Left lung (tissue), 10 donors: Measurements from ENCODE around the gene MAPK8. TPM values are rescaled to one million over a fixed set of nuclear protein-coding genes. Genes with fewer than 3 reads are reported as not detected.

Experiments
- ATAC-seq: fragments of 200-7000 bp; cut with Tn5 transposase; one replicate; pipeline ENCODE4 v1.9.1; 2020; ENCODE audit warnings: moderate library complexity
- DNase-seq, 4 donors: peaks; one replicate each; pipeline ENCODE4 v3.0.0-alpha.2; 2013 to 2020
- H3K27ac ChIP-seq, 2 donors: fragments of 200-600 bp; sonication (generic) in 1 of 2; one replicate each; pipeline versions ENCODE4 v1.5.0 to v1.8.0; 2020 to 2021
- H3K27me3 ChIP-seq, 2 donors: fragments of 200-600 bp; sonication (generic) in 1 of 2; one replicate each; pipeline versions ENCODE4 v1.5.0 to v1.8.0; 2020 to 2021
- H3K36me3 ChIP-seq, 2 donors: fragments of 200-600 bp; sonication (generic) in 1 of 2; one replicate each; pipeline versions ENCODE4 v1.5.0 to v1.8.0; 2020 to 2021
- H3K4me1 ChIP-seq, 2 donors: fragments of 200-600 bp; one replicate each; pipeline ENCODE4 v1.8.0; 2021
- H3K4me3 ChIP-seq, 2 donors: fragments of 200-600 bp; sonication (generic) in 1 of 2; one replicate each; pipeline versions ENCODE4 v1.5.0 to v1.8.0; 2020 to 2021; ENCODE audit warnings: mild to moderate bottlenecking in 1 of 2
- H3K9me3 ChIP-seq, 2 donors: fragments of 200-600 bp; sonication (generic) in 1 of 2; one replicate each; pipeline versions ENCODE4 v1.5.0 to v1.8.0; 2020 to 2021
- CTCF ChIP-seq, 2 donors: fragments of 200-600 bp; sonication (generic) in 1 of 2; IDR thresholded peaks; one replicate each; pipeline versions ENCODE4 v1.5.0 to v1.8.0; 2021; ENCODE audit warnings: antibody characterized with exemption in 2 of 2
- intact Hi-C, 2 donors: fragments of 100-400 bp; cut with DNase I; formaldehyde crosslinking; loops; one replicate each; pipeline versions ENCODE4 v1.11.2 to v1.14.2; 2022
- polyA plus RNA-seq, 6 donors: library from polyadenylated mRNA; unstranded; fragments of 120-200 nt; gene quantifications; one replicate each; pipeline ENCODE4 v1.2.1, GENCODE V29; 2013; ENCODE audit not compliant: insufficient read length in 6 of 6
- total RNA-seq, 2 donors: library from RNA; stranded (reverse); fragmentation: NEBNext Ultra II Directional; extraction: Animal tissue kit (Norgen Biotek cat#: 25700); gene quantifications; one replicate each; pipeline ENCODE4 v1.2.1, GENCODE V29; 2021
- donor health status: DM: no; HTN: yes; CAD: no.
- donor health status: DM: no; HTN: no; CAD: no.

Gene MAPK8
- total and polyA plus RNA-seq, 8 donors = 31.3 to 81.8 (median 71.7) TPM

- no peak overlapping the region for H3K4me3 ChIP-seq
- no peak for TF ChIP-seq CTCF (IDR thresholded peaks at IDR 0.05)
- no peak for DNase-seq
- no peaks in the 10 kb centered on the region for H3K36me3 ChIP-seq
- H3K4me1 ChIP-seq = peaks cover 0 to 14% of the 10 kb centered on the region in 2 donors
- no peak for ATAC-seq
- H3K9me3 ChIP-seq = no peaks in the 10 kb centered on the region
- intact Hi-C loops = no loop called here
- peaks cover 0 to 7% of the 10 kb centered on the region in 2 donors for H3K27me3 ChIP-seq
- H3K27ac ChIP-seq = no peak overlapping the region
These were observed 152.2 kb downstream of the MAPK8 start for GRCh38 chr10:48458662-48459048.

- Histone ChIP-seq H3K36me3 (no peaks in the 10 kb centered on the region), H3K4me3 (no peak overlapping the region), H3K4me1 (peaks cover 0 to 14% of the 10 kb centered on the region in 2 donors), H3K27me3 (peaks cover 0 to 7% of the 10 kb centered on the region in 2 donors), H3K9me3 (no peaks in the 10 kb centered on the region), H3K27ac (no peak overlapping the region)
- DNase-seq (no peak), ATAC-seq (no peak)
- TF ChIP-seq CTCF (IDR thresholded peaks at IDR 0.05) = no peak
- intact Hi-C loops = no loop called here
These were observed 153.0 kb downstream of the MAPK8 start for GRCh38 chr10:48459270-48460150.

DNA sequence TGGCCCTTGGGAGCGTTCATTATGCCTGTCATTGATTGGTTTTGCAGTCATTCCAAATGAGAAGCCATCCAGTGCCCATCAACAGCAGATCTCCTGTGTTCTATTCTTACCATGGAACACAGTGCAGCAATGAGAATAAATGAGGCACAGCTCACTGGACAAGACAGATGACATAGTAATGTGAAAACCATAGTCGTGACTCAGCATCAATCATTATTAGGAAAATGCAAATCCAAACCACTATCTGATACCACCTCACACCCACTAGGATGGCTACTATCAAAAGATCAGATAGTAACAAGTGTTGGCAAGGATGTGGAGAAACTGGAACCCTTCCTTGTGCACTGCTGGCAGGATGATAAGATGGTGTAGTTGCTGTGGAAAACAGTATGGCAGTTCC lies 153.7 kb downstream of the MAPK8 start:
- Histone ChIP-seq H3K9me3 (no peaks in the 10 kb centered on the region), H3K27me3 (peaks cover 0 to 13% of the 10 kb centered on the region in 2 donors), H3K27ac (no peak overlapping the region), H3K36me3 (no peaks in the 10 kb centered on the region), H3K4me3 (no peak overlapping the region), H3K4me1 (peaks cover 0 to 14% of the 10 kb centered on the region in 2 donors)
- intact Hi-C loops = no loop called here
- ATAC-seq (no peak), DNase-seq (no peak)
- TF ChIP-seq CTCF (IDR thresholded peaks at IDR 0.05) = no peak

GRCh38 chr10:48461623-48462481 lies 155.4 kb downstream of the MAPK8 start:
- H3K27me3 ChIP-seq = peaks cover 3 to 28% of the 10 kb centered on the region in 2 donors
- peaks cover 0 to 4% of the 10 kb centered on the region in 2 donors for H3K4me1 ChIP-seq
- intact Hi-C loops = no loop called here
- H3K4me3 ChIP-seq = no peak overlapping the region
- TF ChIP-seq CTCF (IDR thresholded peaks at IDR 0.05) = no peak
- H3K36me3 ChIP-seq = no peaks in the 10 kb centered on the region
- no peak overlapping the region for H3K27ac ChIP-seq
- DNase-seq (no peak), ATAC-seq (no peak)
- no peaks in the 10 kb centered on the region for H3K9me3 ChIP-seq

DNA sequence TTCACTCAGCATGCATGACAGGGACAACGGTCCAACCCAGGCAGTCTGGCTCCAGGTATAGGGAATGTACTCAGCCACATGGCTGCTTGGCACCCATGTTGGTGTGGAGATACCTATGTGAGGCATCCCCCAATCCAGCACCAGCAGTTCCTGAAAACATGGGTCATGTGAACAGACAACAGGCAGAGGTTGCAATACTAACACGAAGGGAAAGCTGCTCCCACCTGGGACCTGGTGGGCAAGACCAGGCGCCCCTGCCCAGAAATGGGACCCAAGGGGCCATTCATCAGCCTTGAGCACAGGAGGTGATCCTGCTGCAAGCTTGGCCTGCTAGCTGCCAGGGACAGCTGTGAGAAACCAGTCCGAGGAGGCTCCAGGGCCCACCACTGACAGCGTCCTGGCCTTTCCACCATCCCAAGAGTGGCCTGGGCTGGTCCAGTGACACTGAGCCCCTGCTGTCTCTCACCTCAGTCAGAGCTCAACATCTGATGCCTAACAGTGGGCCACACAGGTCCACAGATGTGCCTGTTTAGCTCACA lies 156.1 kb downstream of the MAPK8 start:
- no peaks in the 10 kb centered on the region for H3K4me1 ChIP-seq
- no peak overlapping the region for H3K4me3 ChIP-seq
- H3K27me3 ChIP-seq = peaks cover 5 to 25% of the 10 kb centered on the region in 2 donors
- ATAC-seq (no peak), DNase-seq (no peak)
- no peak for TF ChIP-seq CTCF (IDR thresholded peaks at IDR 0.05)
- no peak overlapping the region for H3K27ac ChIP-seq
- no peaks in the 10 kb centered on the region for H3K36me3 ChIP-seq
- intact Hi-C loops = no loop called here
- no peaks in the 10 kb centered on the region for H3K9me3 ChIP-seq
